Coronary artery (tissue), 2 donors: ENCODE measurements around the gene RMND1.
"Not testable (repeated sequence)": the region's sequence is repeated elsewhere in the genome, so short reads cannot be mapped to it uniquely, and the experiment has no call there.

Experiments used
- DNase-seq: peaks from one replicate; pipeline ENCODE4 v3.0.0-alpha.2; 2017; ENCODE audit warnings: low spot score
- H3K27ac ChIP-seq, 2 donors: fragments of 200-600 bp; sonication (generic); one replicate each; pipeline ENCODE4 v1.5.1; 2016 to 2019
- H3K4me3 ChIP-seq: fragments of 200-600 bp; sonication (generic); 2 replicates; pipeline ENCODE4 v1.5.1; 2016; ENCODE audit warnings: mild to moderate bottlenecking, moderate library complexity
- TF ChIP-seq, protein P1 (sequence below): fragments of 200-600 bp; sonication (generic); IDR thresholded peaks from one replicate; pipeline ENCODE4 v1.5.1; 2019; ENCODE audit warnings: antibody characterized with exemption

The RMND1 gene

DNA sequence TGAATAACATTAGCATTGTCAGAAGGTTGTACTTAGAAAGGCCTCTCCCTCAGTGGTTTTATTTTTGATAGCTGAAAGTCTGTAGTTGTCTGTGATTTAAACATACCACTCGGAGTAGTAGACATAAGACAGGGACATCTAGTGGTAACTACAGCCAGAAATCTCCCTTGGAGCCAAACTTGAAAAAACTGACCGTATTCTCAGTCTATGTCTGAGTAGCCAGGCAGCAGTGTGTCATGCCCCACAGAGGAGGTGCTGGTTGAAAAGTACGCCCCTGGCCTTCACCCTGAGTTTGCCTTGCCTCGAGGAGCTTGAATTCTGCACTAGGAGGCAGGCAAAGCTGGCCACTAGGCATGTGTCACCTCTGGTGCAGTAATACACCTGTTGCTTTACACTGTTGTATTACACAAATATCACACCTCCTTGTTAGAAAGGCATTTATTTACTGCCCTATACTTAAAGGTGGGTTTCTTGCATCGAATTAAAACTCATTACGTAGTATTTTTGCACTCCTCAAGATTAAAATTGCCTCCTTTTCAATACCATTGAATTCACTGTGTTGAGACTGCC is 81.3 kb downstream of the RMND1 start:
- no peak for DNase-seq
- TF ChIP-seq, protein P1, sequence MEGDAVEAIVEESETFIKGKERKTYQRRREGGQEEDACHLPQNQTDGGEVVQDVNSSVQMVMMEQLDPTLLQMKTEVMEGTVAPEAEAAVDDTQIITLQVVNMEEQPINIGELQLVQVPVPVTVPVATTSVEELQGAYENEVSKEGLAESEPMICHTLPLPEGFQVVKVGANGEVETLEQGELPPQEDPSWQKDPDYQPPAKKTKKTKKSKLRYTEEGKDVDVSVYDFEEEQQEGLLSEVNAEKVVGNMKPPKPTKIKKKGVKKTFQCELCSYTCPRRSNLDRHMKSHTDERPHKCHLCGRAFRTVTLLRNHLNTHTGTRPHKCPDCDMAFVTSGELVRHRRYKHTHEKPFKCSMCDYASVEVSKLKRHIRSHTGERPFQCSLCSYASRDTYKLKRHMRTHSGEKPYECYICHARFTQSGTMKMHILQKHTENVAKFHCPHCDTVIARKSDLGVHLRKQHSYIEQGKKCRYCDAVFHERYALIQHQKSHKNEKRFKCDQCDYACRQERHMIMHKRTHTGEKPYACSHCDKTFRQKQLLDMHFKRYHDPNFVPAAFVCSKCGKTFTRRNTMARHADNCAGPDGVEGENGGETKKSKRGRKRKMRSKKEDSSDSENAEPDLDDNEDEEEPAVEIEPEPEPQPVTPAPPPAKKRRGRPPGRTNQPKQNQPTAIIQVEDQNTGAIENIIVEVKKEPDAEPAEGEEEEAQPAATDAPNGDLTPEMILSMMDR = no peak
- no peak overlapping the region for H3K27ac ChIP-seq
- H3K4me3 ChIP-seq = no peak overlapping the region

DNA sequence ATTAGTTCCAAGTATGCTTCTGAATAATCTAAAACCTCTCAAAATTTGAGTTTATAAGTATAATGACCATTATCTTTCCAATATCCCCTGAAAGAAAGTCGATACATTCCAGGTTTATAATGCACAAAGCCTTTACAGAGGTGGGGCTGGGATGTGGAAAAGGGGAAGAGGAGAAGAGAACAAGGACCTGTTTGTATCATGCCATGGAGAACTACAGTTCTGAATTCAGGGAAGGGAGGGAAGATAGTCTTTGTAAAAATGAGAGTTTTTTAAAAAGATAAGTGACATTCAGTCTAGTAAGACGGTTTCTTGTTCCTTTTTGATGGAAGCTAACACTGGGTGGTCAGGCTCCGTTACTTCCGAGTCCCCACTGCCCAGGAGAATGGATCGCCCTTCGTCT is 86.7 kb downstream of the RMND1 start:
- no peak for DNase-seq
- Histone ChIP-seq H3K27ac (no peak overlapping the region), H3K4me3 (no peak overlapping the region)
- TF ChIP-seq, protein P1 = no peak

DNA sequence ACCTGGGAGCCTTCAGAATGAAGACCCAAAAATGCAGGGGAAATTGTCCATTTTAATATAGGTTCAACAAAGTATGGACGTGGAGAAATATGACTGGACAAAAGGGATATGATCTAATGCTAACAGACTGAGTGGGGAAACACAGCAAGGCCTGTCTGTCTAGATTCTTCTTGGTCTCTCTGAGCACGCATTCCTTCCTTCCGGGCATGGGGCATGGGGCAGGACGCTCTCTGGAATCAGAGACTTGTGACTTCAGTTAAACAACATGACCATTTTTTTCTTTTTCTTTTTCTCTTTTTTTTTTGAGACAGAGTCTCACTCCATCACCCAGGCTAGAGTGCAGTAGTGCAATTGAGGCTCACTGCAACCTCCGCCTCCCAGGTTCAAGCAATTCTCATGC is 92.4 kb downstream of the RMND1 start:
- H3K4me3 ChIP-seq = no peak overlapping the region
- no peak overlapping the region for H3K27ac ChIP-seq
- TF ChIP-seq, protein P1 = no peak
- DNase-seq = no peak

DNA sequence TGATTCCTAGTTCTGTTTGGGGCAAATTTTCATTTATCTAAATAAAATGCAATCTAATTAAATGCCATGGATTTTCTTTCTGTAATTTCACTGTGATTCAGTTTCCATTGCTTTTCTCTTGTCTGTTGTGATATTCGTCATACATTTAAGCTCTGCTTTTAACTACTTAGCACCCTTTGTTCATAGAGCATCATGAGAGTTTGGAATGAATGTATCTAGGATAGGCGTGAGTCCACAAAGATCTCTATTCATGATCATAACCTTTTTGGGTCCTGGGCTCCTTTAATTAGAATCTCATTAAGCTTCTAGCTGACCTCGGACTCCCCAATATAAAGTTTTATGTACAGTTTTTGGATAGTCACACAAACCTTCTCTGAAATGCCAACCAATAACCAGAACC is 93.5 kb downstream of the RMND1 start:
- no peak overlapping the region for H3K27ac ChIP-seq
- no peak for DNase-seq
- no peak overlapping the region for H3K4me3 ChIP-seq
- TF ChIP-seq, protein P1 = no peak

DNA sequence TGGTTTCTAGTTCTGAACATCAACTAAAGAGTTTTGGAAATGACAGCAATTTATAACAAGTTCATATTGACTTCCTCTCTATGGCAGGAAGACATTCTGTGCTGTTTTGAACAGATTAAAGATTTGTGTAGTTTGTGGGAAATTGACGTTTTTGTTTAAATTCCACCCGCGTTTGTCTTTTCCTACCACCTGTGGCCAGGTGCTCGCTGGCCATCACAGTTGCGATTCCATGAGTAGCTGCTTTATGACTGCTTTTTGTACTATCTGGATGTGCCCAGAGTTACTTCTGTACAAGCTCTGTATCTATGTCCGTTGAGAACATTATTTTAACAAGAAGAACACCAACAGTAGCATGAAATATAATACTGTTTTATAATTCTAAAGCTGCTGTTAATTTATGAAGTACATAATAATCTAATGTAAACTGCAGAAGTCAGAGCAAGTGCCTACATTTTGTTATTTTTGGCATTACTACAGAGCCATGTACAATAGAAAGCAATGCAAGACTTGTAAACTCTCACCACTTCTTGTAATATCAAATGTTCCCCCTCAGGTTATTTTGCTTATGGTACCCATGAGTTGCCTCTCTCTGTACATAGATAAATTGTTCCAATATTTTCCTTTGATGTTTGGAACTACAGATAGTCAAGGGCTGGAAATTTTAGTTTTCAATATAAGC is 94.0 kb downstream of the RMND1 start:
- TF ChIP-seq, protein P1 = no peak
- Histone ChIP-seq H3K27ac (no peak overlapping the region), H3K4me3 (no peak overlapping the region)
- no peak for DNase-seq

DNA sequence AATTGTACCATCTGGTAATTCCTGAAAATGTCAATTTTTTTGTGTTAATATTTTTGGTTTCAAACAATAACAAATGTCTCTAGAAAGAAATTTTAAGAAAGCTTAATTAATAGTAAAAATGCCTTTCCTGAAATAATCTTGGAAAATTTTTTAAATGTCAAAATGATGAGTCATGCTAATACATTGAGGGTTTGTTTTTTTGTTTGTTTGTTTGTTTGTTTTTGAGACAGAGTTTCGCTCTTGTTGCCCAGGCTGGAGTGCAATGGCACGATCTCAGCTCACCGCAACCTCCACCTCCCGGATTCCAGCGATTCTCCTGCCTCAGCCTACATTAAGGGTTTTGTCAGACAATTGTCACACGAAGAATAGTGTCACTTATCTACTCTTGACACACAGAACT is 94.9 kb downstream of the RMND1 start:
- DNase-seq, H3K4me3 ChIP-seq: not testable (repeated sequence)
- H3K27ac ChIP-seq = peak overlapping the region in 1 of 2 donors; percentile 28
